Spleen (tissue), 7 donors: Measurements from ENCODE around the gene ETFB.

Source experiments
- POLR2A ChIP-seq, 3 donors: fragments of 450-650 bp; IDR thresholded peaks; one replicate each; pipeline ENCODE4 v1.5.1; 2017; ENCODE audit warnings: antibody characterized with exemption in 3 of 3, mild to moderate bottlenecking in 1 of 3
- TF ChIP-seq, protein P1 (sequence below), 11 experiments: fragments of 200-600 bp in 7 of 11; fragments of 450-650 bp in 4 of 11; sonication (generic) in 4 of 11; IDR thresholded peaks in 8 of 11; conservative IDR thresholded peaks in 3 of 11; 1 replicate in 7 of 11; 2 replicates in 4 of 11; pipeline versions ENCODE4 v1.4.0 to v1.8.0; 2016 to 2021; ENCODE audit warnings: antibody characterized with exemption in 11 of 11, inconsistent platforms in 4 of 11, mild to moderate bottlenecking in 1 of 11
- donor health status: DM: no; HTN: no; CAD: no; lungs with moderate emphysema.
- donor health status: DM: no; HTN: no; CAD: no.
- donor health status: DM: no; HTN: no; CAD: no.

DNA sequence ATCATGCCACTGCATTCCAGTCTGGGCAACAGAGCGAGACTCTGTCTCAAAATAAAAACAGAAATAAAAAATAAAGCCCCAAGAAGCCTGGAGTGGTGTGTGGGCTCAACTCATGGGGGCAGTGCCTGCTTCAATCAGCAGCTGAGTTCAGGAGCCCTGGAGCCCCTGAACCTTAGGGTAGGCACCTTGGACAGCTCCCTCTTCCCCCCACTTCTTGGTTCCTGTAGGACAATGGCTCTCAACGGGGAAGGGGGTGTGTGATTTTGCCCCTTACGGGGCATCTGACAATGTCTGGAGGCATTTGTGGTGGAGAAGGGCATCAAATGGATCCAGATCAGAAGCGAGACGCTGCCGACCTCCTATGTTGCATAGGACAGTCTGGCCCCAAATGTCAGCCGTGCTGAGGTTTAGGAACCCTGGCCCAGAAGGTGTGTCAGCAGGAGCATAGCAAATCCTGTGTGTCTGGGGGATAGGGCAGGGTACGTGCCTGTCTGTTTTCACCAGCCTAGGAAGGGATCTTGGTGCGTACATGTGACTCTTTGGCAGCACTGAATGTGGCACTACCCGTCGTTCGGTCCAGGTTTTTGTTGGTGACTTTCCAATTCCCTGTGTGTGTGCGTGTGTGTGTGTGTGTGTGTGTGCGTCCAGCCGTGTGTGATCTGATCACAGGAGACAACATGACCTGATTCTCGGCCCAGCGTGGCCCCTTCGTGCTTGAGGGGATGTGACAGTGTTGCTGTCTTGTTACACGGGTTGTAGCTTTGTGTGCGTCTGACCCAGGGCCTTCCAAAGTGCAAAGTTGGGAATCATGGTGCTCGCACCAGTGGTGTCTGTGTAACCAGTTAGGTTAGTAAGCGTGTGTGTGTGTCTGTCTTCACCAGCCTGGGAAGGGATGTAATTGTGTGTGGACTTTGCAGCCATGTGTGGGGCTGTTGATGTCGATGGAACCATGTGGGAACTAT, 47.2 kb downstream of the ETFB start:
- TF ChIP-seq, protein P1, sequence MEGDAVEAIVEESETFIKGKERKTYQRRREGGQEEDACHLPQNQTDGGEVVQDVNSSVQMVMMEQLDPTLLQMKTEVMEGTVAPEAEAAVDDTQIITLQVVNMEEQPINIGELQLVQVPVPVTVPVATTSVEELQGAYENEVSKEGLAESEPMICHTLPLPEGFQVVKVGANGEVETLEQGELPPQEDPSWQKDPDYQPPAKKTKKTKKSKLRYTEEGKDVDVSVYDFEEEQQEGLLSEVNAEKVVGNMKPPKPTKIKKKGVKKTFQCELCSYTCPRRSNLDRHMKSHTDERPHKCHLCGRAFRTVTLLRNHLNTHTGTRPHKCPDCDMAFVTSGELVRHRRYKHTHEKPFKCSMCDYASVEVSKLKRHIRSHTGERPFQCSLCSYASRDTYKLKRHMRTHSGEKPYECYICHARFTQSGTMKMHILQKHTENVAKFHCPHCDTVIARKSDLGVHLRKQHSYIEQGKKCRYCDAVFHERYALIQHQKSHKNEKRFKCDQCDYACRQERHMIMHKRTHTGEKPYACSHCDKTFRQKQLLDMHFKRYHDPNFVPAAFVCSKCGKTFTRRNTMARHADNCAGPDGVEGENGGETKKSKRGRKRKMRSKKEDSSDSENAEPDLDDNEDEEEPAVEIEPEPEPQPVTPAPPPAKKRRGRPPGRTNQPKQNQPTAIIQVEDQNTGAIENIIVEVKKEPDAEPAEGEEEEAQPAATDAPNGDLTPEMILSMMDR (IDR thresholded peaks at IDR 0.05 in 8 of 11, conservative IDR thresholded peaks at IDR 0.05 in 3 of 11), result no peak
- TF ChIP-seq POLR2A (IDR thresholded peaks at IDR 0.05), result no peak
